ENCODE measurements around the gene HSCB.

GRCh38 chr22:28711820-28712777 is 29.7 kb upstream of the HSCB start:
- TF ChIP-seq CTCF (conservative IDR thresholded peaks at IDR 0.05; ENCODE audit: low read depth, low read length) (0 out of 2 replicates have a peak, but pooled peaks have one; percentile 4), RCOR1 (IDR thresholded peaks at IDR 0.05; ENCODE audit: insufficient replicate concordance, low read length) (no peak), ELK1 (IDR thresholded peaks at IDR 0.05; ENCODE audit: borderline replicate concordance, low read depth, low read length) (no peak), POLR2A (IDR thresholded peaks at IDR 0.05; ENCODE audit: low read depth, low read length) (no peak), RAD21 (IDR thresholded peaks at IDR 0.05; ENCODE audit: low read length) (no peak), USF2 (IDR thresholded peaks at IDR 0.05; ENCODE audit: low read depth, low read length) (no peak), MAFK (IDR thresholded peaks at IDR 0.05; ENCODE audit: low read depth, low read length) (no peak), FOS (IDR thresholded peaks at IDR 0.05; ENCODE audit: low read depth, low read length) (no peak), SMC3 (IDR thresholded peaks at IDR 0.05; ENCODE audit: low read depth, low read length) (no peak), CEBPB (IDR thresholded peaks at IDR 0.05; ENCODE audit: low read depth, low read length) (peak; percentile 99), MXI1 (IDR thresholded peaks at IDR 0.05; ENCODE audit: borderline replicate concordance, low read depth, low read length) (no peak), MAZ (IDR thresholded peaks at IDR 0.05; ENCODE audit: borderline replicate concordance, low read depth, low read length) (no peak), BHLHE40 (IDR thresholded peaks at IDR 0.05; ENCODE audit: low read depth, low read length) (no peak), RFX5 (IDR thresholded peaks at IDR 0.05; ENCODE audit: low read depth, low read length) (no peak)
